GM18951 (cell line): Measurements from ENCODE around the gene ANTXR2.

Experiments
- POLR2A ChIP-seq: IDR thresholded peaks from 4 replicates; pipeline ENCODE4 v1.6.1; 2011; ENCODE audit warnings: mild to moderate bottlenecking; ENCODE audit not compliant: insufficient read length, insufficient read depth; ENCODE audit errors: extremely low read depth
- in situ Hi-C: fragments of 300-500 bp; cut with MboI; formaldehyde crosslinking; loops from one replicate; pipeline ENCODE4 v1.12.0; 2022; ENCODE audit warnings: low sequenced_read_pairs, mixed read lengths, inconsistent platforms; ENCODE audit not compliant: unreplicated experiment

ANTXR2 gene

GRCh38 chr4:80098635-80099034 lies 25.6 kb upstream of the ANTXR2 start:
- in situ Hi-C loops = no loop called here
- TF ChIP-seq POLR2A = no peak

- in situ Hi-C loops = no loop called here
These were observed 24.6 kb upstream of the ANTXR2 start for GRCh38 chr4:80097400-80098177.

GRCh38 chr4:80096175-80096850 lies 23.3 kb upstream of the ANTXR2 start:
- in situ Hi-C loops = no loop called here
- no peak for TF ChIP-seq POLR2A

More at GRCh38 chr4:80097400-80098177, 24.6 kb upstream of the ANTXR2 start:
- no peak for TF ChIP-seq POLR2A

- in situ Hi-C loops = no loop called here
- TF ChIP-seq POLR2A = no peak
These were observed 21.2 kb upstream of the ANTXR2 start for GRCh38 chr4:80094191-80094590.

GRCh38 chr4:80093563-80093962 lies 20.5 kb upstream of the ANTXR2 start:
- TF ChIP-seq POLR2A = no peak
- in situ Hi-C loops = no loop called here

- no peak for TF ChIP-seq POLR2A
- in situ Hi-C loops = no loop called here
These were observed 19.8 kb upstream of the ANTXR2 start for GRCh38 chr4:80092847-80093246.

GRCh38 chr4:80092088-80092487 lies 19.1 kb upstream of the ANTXR2 start:
- in situ Hi-C loops = no loop called here
- TF ChIP-seq POLR2A = no peak

GRCh38 chr4:80091688-80092087 lies 18.7 kb upstream of the ANTXR2 start:
- TF ChIP-seq POLR2A = no peak

GRCh38 chr4:80091184-80091583 lies 18.2 kb upstream of the ANTXR2 start:
- TF ChIP-seq POLR2A = no peak
- in situ Hi-C loops = no loop called here

More at GRCh38 chr4:80091688-80092087, 18.7 kb upstream of the ANTXR2 start:
- in situ Hi-C loops = no loop called here

- in situ Hi-C loops = no loop called here
- TF ChIP-seq POLR2A = no peak
These were observed 17.1 kb upstream of the ANTXR2 start for GRCh38 chr4:80090090-80090489.

GRCh38 chr4:80088471-80088870 lies 15.4 kb upstream of the ANTXR2 start:
- TF ChIP-seq POLR2A = no peak

GRCh38 chr4:80086296-80086695 lies 13.3 kb upstream of the ANTXR2 start:
- in situ Hi-C loops = no loop called here
- TF ChIP-seq POLR2A = no peak

More at GRCh38 chr4:80088471-80088870, 15.4 kb upstream of the ANTXR2 start:
- in situ Hi-C loops = no loop called here

- no peak for TF ChIP-seq POLR2A
- in situ Hi-C loops = no loop called here
These were observed 12.1 kb upstream of the ANTXR2 start for GRCh38 chr4:80085081-80085480.

- TF ChIP-seq POLR2A = no peak
- in situ Hi-C loops = no loop called here
These were observed 9.7 kb upstream of the ANTXR2 start for GRCh38 chr4:80082693-80083092.
